Uterus (tissue), 2 donors: ENCODE data around the gene C5orf63.

Experiments used
- CTCF ChIP-seq, 4 experiments: fragments of 200-600 bp in 2 of 4; fragments of 450-650 bp in 2 of 4; sonication (generic) in 2 of 4; IDR thresholded peaks; one replicate each; pipeline ENCODE4 v1.5.1; 2016 to 2019; ENCODE audit warnings: antibody characterized with exemption in 4 of 4, mild to moderate bottlenecking in 2 of 4, moderate library complexity in 1 of 4
- POLR2A ChIP-seq, 2 donors: fragments of 450-650 bp; IDR thresholded peaks; one replicate each; pipeline ENCODE4 v1.6.1; 2016; ENCODE audit warnings: antibody characterized with exemption in 2 of 2, mild to moderate bottlenecking in 1 of 2, moderate library complexity in 1 of 2

GRCh38 chr5:127019928-127020327 is 53.4 kb downstream of the C5orf63 start:
- no peak for TF ChIP-seq POLR2A (IDR thresholded peaks at IDR 0.05)
- TF ChIP-seq CTCF (IDR thresholded peaks at IDR 0.05), result no peak
